ENCODE data around the gene DAZAP1.

DAZAP1 gene

DNA sequence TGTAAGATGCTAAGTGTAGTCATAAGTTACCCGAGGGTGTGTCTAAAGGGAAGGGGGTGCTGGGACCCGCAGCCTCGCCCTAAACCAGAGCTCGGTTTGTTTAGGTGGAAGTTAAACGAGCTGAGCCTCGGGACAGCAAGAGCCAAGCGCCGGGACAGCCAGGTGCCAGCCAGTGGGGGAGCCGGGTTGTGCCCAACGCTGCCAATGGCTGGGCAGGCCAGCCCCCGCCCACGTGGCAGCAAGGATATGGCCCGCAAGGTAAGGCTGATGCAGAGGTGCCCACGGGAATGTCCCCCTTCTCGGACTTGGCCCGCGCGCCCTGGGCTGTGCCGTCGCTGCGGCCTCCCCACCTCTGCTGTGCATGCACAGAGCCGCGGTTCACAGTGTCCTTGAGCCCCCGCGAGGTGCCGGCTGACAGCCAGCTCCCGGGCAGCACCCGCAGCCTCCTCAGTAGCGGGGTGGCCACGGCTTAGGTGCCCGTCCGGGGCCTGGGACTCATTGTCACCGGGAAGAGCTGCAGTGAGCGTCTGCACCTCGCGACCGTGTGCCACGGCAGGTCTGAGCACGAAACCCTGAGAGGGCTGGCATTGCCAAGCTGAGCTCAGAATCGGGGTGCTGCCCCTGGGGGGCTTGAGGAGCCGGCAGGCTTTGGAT, 21.5 kb downstream of the DAZAP1 start (continued):
- TF ChIP-seq OSR1 (CRISPR knock-in tag; IDR thresholded peaks at IDR 0.05), result no peak
- no peak for TF ChIP-seq ZNF8 (CRISPR knock-in tag; IDR thresholded peaks at IDR 0.05)
- TF ChIP-seq TCF4 (CRISPR knock-in tag; IDR thresholded peaks at IDR 0.05; ENCODE audit: borderline replicate concordance), result no peak
- TF ChIP-seq, protein P1, sequence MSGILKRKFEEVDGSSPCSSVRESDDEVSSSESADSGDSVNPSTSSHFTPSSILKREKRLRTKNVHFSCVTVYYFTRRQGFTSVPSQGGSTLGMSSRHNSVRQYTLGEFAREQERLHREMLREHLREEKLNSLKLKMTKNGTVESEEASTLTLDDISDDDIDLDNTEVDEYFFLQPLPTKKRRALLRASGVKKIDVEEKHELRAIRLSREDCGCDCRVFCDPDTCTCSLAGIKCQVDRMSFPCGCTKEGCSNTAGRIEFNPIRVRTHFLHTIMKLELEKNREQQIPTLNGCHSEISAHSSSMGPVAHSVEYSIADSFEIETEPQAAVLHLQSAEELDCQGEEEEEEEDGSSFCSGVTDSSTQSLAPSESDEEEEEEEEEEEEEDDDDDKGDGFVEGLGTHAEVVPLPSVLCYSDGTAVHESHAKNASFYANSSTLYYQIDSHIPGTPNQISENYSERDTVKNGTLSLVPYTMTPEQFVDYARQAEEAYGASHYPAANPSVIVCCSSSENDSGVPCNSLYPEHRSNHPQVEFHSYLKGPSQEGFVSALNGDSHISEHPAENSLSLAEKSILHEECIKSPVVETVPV (CRISPR knock-in tag; IDR thresholded peaks at IDR 0.05), result no peak
- no peak for TF ChIP-seq ESRRG (CRISPR knock-in tag; IDR thresholded peaks at IDR 0.05)
- no peak for TF ChIP-seq ZC3H10 (CRISPR knock-in tag; IDR thresholded peaks at IDR 0.05)

DNA sequence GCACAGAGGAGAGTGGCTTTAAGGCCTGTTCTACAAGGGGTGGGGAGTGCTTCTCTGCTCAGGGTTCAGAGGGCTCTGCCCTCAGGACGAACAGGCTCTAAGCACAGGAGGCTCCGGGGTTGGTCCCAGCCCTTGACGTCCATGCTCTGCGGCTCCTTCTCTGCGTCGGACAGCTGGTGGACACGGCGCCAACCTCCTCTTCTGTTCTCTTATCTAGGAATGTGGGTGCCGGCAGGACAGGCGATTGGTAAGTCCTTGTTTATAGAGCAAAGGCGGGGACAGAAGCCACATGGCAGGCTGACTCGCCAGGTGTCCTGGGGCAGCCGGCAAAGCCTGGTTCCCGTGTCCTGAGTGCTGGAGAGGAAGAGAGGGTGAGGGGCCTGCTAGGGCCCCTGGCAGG, 22.4 kb downstream of the DAZAP1 start:
- TF ChIP-seq PPARA (CRISPR knock-in tag; IDR thresholded peaks at IDR 0.05; ENCODE audit: borderline replicate concordance) (no peak), TCF4 (CRISPR knock-in tag; IDR thresholded peaks at IDR 0.05; ENCODE audit: borderline replicate concordance) (no peak), ISL1 (CRISPR knock-in tag; IDR thresholded peaks at IDR 0.05) (no peak), ARNTL (CRISPR knock-in tag; IDR thresholded peaks at IDR 0.05; ENCODE audit: borderline replicate concordance, low read depth) (no peak), ZC3H10 (CRISPR knock-in tag; IDR thresholded peaks at IDR 0.05) (no peak), ZNF70 (CRISPR knock-in tag; IDR thresholded peaks at IDR 0.05) (no peak), ZNF8 (CRISPR knock-in tag; IDR thresholded peaks at IDR 0.05) (no peak), SNAI2 (CRISPR knock-in tag; IDR thresholded peaks at IDR 0.05) (no peak), OSR1 (CRISPR knock-in tag; IDR thresholded peaks at IDR 0.05) (no peak), BACH2 (CRISPR knock-in tag; IDR thresholded peaks at IDR 0.05; ENCODE audit: borderline replicate concordance) (no peak), ESRRG (CRISPR knock-in tag; IDR thresholded peaks at IDR 0.05) (no peak), GLIS3 (CRISPR knock-in tag; IDR thresholded peaks at IDR 0.05) (no peak), ZNF565 (CRISPR knock-in tag; conservative IDR thresholded peaks at IDR 0.05; ENCODE audit: low read depth) (no peak)
- TF ChIP-seq, protein P2, sequence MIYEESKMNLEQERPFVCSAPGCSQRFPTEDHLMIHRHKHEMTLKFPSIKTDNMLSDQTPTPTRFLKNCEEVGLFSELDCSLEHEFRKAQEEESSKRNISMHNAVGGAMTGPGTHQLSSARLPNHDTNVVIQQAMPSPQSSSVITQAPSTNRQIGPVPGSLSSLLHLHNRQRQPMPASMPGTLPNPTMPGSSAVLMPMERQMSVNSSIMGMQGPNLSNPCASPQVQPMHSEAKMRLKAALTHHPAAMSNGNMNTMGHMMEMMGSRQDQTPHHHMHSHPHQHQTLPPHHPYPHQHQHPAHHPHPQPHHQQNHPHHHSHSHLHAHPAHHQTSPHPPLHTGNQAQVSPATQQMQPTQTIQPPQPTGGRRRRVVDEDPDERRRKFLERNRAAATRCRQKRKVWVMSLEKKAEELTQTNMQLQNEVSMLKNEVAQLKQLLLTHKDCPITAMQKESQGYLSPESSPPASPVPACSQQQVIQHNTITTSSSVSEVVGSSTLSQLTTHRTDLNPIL (CRISPR knock-in tag; IDR thresholded peaks at IDR 0.05; ENCODE audit: low read depth), result no peak
- TF ChIP-seq, protein P3, sequence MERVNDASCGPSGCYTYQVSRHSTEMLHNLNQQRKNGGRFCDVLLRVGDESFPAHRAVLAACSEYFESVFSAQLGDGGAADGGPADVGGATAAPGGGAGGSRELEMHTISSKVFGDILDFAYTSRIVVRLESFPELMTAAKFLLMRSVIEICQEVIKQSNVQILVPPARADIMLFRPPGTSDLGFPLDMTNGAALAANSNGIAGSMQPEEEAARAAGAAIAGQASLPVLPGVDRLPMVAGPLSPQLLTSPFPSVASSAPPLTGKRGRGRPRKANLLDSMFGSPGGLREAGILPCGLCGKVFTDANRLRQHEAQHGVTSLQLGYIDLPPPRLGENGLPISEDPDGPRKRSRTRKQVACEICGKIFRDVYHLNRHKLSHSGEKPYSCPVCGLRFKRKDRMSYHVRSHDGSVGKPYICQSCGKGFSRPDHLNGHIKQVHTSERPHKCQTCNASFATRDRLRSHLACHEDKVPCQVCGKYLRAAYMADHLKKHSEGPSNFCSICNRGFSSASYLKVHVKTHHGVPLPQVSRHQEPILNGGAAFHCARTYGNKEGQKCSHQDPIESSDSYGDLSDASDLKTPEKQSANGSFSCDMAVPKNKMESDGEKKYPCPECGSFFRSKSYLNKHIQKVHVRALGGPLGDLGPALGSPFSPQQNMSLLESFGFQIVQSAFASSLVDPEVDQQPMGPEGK (CRISPR knock-in tag; IDR thresholded peaks at IDR 0.05; ENCODE audit: borderline replicate concordance), result no peak
- TF ChIP-seq, protein P4, sequence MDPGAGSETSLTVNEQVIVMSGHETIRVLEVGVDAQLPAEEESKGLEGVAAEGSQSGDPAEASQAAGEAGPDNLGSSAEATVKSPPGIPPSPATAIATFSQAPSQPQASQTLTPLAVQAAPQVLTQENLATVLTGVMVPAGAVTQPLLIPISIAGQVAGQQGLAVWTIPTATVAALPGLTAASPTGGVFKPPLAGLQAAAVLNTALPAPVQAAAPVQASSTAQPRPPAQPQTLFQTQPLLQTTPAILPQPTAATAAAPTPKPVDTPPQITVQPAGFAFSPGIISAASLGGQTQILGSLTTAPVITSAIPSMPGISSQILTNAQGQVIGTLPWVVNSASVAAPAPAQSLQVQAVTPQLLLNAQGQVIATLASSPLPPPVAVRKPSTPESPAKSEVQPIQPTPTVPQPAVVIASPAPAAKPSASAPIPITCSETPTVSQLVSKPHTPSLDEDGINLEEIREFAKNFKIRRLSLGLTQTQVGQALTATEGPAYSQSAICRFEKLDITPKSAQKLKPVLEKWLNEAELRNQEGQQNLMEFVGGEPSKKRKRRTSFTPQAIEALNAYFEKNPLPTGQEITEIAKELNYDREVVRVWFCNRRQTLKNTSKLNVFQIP (CRISPR knock-in tag; IDR thresholded peaks at IDR 0.05; ENCODE audit: borderline replicate concordance, low read depth), result no peak
- no peak for ATAC-seq

DNA sequence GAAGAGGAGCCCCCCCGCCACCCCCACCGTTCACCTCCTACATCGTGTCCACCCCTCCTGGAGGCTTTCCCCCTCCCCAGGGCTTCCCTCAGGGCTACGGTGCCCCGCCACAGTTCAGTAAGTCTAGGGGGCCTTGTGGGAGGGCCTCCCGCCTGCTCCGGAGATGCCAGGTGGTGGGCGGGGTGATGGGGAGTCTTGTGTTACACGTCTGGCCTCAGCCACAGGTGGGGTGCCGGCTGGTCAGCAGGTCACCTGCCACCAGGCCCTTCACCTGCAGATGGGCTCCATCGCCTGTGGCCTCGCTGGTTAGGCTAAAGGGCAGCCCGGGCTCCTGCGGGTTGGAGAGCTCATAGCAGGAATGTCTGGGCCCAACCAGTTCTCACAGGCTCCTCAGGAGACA, 22.9 kb downstream of the DAZAP1 start:
- no peak for ATAC-seq
- TF ChIP-seq, protein P5, sequence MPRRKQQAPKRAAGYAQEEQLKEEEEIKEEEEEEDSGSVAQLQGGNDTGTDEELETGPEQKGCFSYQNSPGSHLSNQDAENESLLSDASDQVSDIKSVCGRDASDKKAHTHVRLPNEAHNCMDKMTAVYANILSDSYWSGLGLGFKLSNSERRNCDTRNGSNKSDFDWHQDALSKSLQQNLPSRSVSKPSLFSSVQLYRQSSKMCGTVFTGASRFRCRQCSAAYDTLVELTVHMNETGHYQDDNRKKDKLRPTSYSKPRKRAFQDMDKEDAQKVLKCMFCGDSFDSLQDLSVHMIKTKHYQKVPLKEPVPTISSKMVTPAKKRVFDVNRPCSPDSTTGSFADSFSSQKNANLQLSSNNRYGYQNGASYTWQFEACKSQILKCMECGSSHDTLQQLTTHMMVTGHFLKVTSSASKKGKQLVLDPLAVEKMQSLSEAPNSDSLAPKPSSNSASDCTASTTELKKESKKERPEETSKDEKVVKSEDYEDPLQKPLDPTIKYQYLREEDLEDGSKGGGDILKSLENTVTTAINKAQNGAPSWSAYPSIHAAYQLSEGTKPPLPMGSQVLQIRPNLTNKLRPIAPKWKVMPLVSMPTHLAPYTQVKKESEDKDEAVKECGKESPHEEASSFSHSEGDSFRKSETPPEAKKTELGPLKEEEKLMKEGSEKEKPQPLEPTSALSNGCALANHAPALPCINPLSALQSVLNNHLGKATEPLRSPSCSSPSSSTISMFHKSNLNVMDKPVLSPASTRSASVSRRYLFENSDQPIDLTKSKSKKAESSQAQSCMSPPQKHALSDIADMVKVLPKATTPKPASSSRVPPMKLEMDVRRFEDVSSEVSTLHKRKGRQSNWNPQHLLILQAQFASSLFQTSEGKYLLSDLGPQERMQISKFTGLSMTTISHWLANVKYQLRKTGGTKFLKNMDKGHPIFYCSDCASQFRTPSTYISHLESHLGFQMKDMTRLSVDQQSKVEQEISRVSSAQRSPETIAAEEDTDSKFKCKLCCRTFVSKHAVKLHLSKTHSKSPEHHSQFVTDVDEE (CRISPR knock-in tag; IDR thresholded peaks at IDR 0.05), result no peak
- TF ChIP-seq SNAI2 (CRISPR knock-in tag; IDR thresholded peaks at IDR 0.05), result no peak
- TF ChIP-seq, protein P2 (CRISPR knock-in tag; IDR thresholded peaks at IDR 0.05; ENCODE audit: low read depth), result no peak
- no peak for TF ChIP-seq ZFP30 (CRISPR knock-in tag; IDR thresholded peaks at IDR 0.05)
- TF ChIP-seq ZNF8 (CRISPR knock-in tag; IDR thresholded peaks at IDR 0.05), result no peak
- TF ChIP-seq, protein P1 (CRISPR knock-in tag; IDR thresholded peaks at IDR 0.05), result no peak
- TF ChIP-seq ISL1 (CRISPR knock-in tag; IDR thresholded peaks at IDR 0.05), result no peak
